ENCODE data around the gene OPCML. TPM values are rescaled to one million over a fixed set of nuclear protein-coding genes. Genes with fewer than 3 reads are reported as not detected.

OPCML gene
- total RNA-seq, 2 experiments from 2014 or later, result not detected

DNA sequence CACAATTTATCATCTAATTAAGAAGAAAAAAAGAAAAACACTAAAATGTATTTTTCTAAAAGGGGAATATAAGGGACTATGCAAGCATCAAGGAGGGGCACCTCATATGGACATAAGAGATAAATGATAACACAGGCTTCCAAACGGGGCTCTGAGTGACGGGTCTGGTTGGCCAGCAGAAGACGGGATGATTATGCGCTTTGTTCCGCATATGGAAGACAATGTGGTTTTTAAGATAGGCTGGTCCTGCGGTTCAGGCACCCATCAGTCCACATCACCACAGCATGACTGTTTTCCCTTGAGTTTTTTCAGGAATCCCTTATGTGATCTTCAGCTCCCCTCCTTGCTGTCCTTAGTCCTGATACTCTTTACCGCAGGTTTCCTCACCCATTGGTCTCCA is 404.6 kb downstream of the OPCML start:
- CTCF ChIA-PET, result no interaction called here
- peaks cover 1% of the 10 kb centered on the region for H3K27me3 Mint-ChIP-seq

DNA sequence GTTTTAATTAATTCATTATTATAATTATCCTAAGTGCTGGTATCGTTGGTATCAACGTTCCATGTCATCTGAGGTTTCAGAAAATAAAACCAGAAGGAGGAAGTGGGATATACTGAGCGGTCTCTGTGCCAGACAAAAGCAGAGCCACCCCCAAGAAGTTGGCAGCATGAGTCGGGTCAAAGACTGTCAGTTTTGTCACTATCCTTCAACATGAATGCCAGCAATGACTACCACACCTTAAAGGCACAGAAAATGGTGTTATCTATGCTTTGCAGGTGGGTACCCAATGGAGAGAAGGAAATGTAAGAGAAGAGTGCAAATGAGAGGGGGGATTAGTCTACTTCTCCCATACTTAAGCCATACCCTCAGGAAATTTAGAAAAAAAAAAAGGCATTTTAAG is 408.5 kb downstream of the OPCML start:
- ChIA-PET POLR2A (interaction anchor here (0.6 kb wide), 1 partner anchor 21 kb away, joined by 3 read pairs; no protein-coding TSS in a partner anchor), CTCF (no interaction called here)
- Mint-ChIP-seq H3K9me3 (no peaks in the 10 kb centered on the region), H3K4me1 (no peaks in the 10 kb centered on the region), H3K36me3 (ENCODE audit: low read depth) (no peaks in the 10 kb centered on the region), H3K4me3 (no peak overlapping the region), H3K27ac (no peak overlapping the region), H3K27me3 (no peaks in the 10 kb centered on the region)
- DNase-seq, result no peak

More for the DNA sequence above, 404.6 kb downstream of the OPCML start:
- no peak overlapping the region for H3K4me3 Mint-ChIP-seq
- H3K9me3 Mint-ChIP-seq, result no peaks in the 10 kb centered on the region
- no peak overlapping the region for H3K27ac Mint-ChIP-seq
- H3K36me3 Mint-ChIP-seq (ENCODE audit: low read depth), result no peaks in the 10 kb centered on the region
- POLR2A ChIA-PET, result no interaction called here
- no peak for DNase-seq
- H3K4me1 Mint-ChIP-seq, result no peaks in the 10 kb centered on the region

DNA sequence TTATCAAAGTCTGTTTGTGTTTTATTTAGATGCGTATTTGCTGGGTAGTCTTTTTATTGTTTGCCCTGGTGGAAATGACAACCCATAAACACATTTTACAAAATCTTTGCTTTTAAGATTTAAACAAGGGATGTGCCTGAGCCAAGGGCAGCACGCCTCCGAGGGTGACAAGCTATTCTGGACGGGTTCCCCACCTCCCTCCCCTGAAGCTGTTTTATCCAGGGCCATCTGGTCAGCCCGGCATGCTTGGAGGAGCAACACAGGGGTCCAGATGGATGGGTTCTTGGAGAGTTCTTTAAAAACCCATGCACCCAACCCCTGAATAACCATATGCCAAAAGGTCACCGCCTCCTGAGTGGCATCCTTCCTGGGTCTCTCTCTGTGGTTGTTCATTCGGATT is 408.9 kb downstream of the OPCML start:
- no peaks in the 10 kb centered on the region for H3K9me3 Mint-ChIP-seq
- H3K27ac Mint-ChIP-seq, result no peak overlapping the region
- no peaks in the 10 kb centered on the region for H3K27me3 Mint-ChIP-seq
- H3K4me1 Mint-ChIP-seq, result no peaks in the 10 kb centered on the region
- DNase-seq, result no peak
- POLR2A ChIA-PET, result no interaction called here
- no peaks in the 10 kb centered on the region for H3K36me3 Mint-ChIP-seq (ENCODE audit: low read depth)
- H3K4me3 Mint-ChIP-seq, result no peak overlapping the region
- CTCF ChIA-PET, result no interaction called here

GRCh38 chr11:133122256-133122655 is 410.0 kb downstream of the OPCML start:
- no peaks in the 10 kb centered on the region for H3K4me1 Mint-ChIP-seq
- no peak overlapping the region for H3K4me3 Mint-ChIP-seq
- CTCF ChIA-PET, result no interaction called here
- H3K27me3 Mint-ChIP-seq, result no peaks in the 10 kb centered on the region
- no peaks in the 10 kb centered on the region for H3K9me3 Mint-ChIP-seq
- POLR2A ChIA-PET, result no interaction called here
- no peaks in the 10 kb centered on the region for H3K36me3 Mint-ChIP-seq (ENCODE audit: low read depth)
- DNase-seq, result no peak
- no peak overlapping the region for H3K27ac Mint-ChIP-seq

- H3K9me3 Mint-ChIP-seq, result no peaks in the 10 kb centered on the region
- no peak for DNase-seq
- H3K36me3 Mint-ChIP-seq (ENCODE audit: low read depth), result no peaks in the 10 kb centered on the region
- CTCF ChIA-PET, result no interaction called here
- POLR2A ChIA-PET, result no interaction called here
- no peak overlapping the region for H3K27ac Mint-ChIP-seq
- no peak overlapping the region for H3K4me3 Mint-ChIP-seq
- no peaks in the 10 kb centered on the region for H3K4me1 Mint-ChIP-seq
- H3K27me3 Mint-ChIP-seq, result no peaks in the 10 kb centered on the region
Observed at GRCh38 chr11:133118563-133119268, 413.6 kb downstream of the OPCML start.

- Mint-ChIP-seq H3K27me3 (no peaks in the 10 kb centered on the region), H3K36me3 (ENCODE audit: low read depth) (no peaks in the 10 kb centered on the region), H3K4me1 (no peaks in the 10 kb centered on the region), H3K27ac (no peak overlapping the region), H3K9me3 (no peaks in the 10 kb centered on the region), H3K4me3 (no peak overlapping the region)
- ChIA-PET CTCF (no interaction called here), POLR2A (no interaction called here)
- DNase-seq, result no peak
Observed at GRCh38 chr11:133115099-133115498, 417.2 kb downstream of the OPCML start.

- no peaks in the 10 kb centered on the region for H3K9me3 Mint-ChIP-seq
- ChIA-PET POLR2A (no interaction called here), CTCF (no interaction called here)
- no peak overlapping the region for H3K4me3 Mint-ChIP-seq
- no peaks in the 10 kb centered on the region for H3K36me3 Mint-ChIP-seq (ENCODE audit: low read depth)
- DNase-seq, result no peak
- H3K27me3 Mint-ChIP-seq, result no peaks in the 10 kb centered on the region
- H3K4me1 Mint-ChIP-seq, result no peaks in the 10 kb centered on the region
- no peak overlapping the region for H3K27ac Mint-ChIP-seq
Observed at GRCh38 chr11:133107763-133108162, 424.5 kb downstream of the OPCML start.

- H3K4me1 Mint-ChIP-seq, result no peaks in the 10 kb centered on the region
- no peaks in the 10 kb centered on the region for H3K36me3 Mint-ChIP-seq (ENCODE audit: low read depth)
- no peak overlapping the region for H3K27ac Mint-ChIP-seq
- ChIA-PET POLR2A (no interaction called here), CTCF (no interaction called here)
- H3K9me3 Mint-ChIP-seq, result no peaks in the 10 kb centered on the region
- H3K27me3 Mint-ChIP-seq, result no peaks in the 10 kb centered on the region
- no peak overlapping the region for H3K4me3 Mint-ChIP-seq
- DNase-seq, result no peak
Observed at GRCh38 chr11:133107136-133107535, 425.2 kb downstream of the OPCML start.

DNA sequence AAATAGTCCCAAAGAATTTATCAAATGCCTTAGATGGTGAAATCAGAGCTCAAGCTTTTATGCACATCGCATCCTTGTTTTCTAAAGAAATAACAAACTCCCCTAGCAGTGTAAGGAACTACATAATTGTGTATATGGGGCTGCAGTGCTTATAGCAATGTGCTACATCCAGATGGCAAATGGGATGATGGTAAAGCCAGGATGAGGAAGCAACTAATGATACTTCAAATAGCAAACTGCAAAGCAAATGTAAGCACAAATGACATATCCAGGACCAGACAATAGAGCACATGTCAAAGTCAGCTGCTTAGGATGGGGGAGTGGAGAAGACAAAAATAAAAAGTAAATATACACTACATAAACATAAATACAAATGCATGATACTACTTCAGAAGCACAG is 425.9 kb downstream of the OPCML start:
- Mint-ChIP-seq H3K27me3 (no peaks in the 10 kb centered on the region), H3K27ac (no peak overlapping the region), H3K9me3 (no peaks in the 10 kb centered on the region), H3K4me3 (no peak overlapping the region), H3K4me1 (no peaks in the 10 kb centered on the region), H3K36me3 (ENCODE audit: low read depth) (no peaks in the 10 kb centered on the region)
- POLR2A ChIA-PET, result no interaction called here
- no peak for DNase-seq
- CTCF ChIA-PET, result no interaction called here

DNA sequence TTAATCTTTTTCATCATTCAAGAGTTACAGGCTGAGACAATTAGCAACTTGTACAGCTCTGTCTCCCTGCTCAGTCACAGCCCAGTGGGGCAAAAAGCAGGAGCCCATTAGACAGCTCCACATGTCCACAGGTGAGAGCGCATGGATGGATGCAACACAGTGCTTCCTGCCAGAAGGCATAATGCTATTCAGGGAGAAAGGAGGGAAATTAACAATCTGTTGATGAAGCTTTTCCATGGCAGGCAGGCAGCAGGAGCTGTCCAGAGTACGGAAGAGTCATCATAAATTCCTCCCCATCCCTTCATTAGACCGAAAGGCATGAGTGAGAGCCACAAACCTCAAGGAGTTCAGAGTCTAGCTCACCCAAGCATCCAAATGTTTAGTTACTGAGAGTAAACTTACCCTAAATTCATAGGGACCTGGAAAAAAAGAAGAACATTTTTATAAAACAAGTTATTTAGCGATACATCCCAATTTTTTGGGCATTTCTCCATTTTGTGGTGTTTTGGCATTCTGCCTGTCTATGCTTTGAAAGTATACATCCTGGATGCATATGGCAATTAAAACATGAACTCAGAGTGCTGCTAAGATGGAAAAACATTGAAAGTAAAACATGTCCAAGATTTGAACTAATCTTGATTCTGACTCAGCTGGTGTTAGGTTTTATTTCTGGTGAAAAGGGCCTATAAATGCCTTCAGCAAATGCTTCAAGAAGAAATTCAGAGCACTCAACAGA is 428.1 kb downstream of the OPCML start:
- no peak overlapping the region for H3K4me3 Mint-ChIP-seq
- DNase-seq, result no peak
- no peaks in the 10 kb centered on the region for H3K27me3 Mint-ChIP-seq
- POLR2A ChIA-PET, result no interaction called here
- H3K27ac Mint-ChIP-seq, result no peak overlapping the region
- H3K9me3 Mint-ChIP-seq, result no peaks in the 10 kb centered on the region
- no peaks in the 10 kb centered on the region for H3K36me3 Mint-ChIP-seq (ENCODE audit: low read depth)
- CTCF ChIA-PET, result no interaction called here
- H3K4me1 Mint-ChIP-seq, result no peaks in the 10 kb centered on the region

GRCh38 chr11:133096981-133097380 is 435.3 kb downstream of the OPCML start:
- H3K4me3 Mint-ChIP-seq, result no peak overlapping the region
- no peaks in the 10 kb centered on the region for H3K9me3 Mint-ChIP-seq
- no peaks in the 10 kb centered on the region for H3K36me3 Mint-ChIP-seq (ENCODE audit: low read depth)
- no peaks in the 10 kb centered on the region for H3K4me1 Mint-ChIP-seq
- POLR2A ChIA-PET, result no interaction called here
- no peaks in the 10 kb centered on the region for H3K27me3 Mint-ChIP-seq
- CTCF ChIA-PET, result interaction anchor here (0.5 kb wide), 1 partner anchor 17 kb away, joined by 3 read pairs; no protein-coding TSS in a partner anchor
- no peak overlapping the region for H3K27ac Mint-ChIP-seq
- no peak for DNase-seq

DNA sequence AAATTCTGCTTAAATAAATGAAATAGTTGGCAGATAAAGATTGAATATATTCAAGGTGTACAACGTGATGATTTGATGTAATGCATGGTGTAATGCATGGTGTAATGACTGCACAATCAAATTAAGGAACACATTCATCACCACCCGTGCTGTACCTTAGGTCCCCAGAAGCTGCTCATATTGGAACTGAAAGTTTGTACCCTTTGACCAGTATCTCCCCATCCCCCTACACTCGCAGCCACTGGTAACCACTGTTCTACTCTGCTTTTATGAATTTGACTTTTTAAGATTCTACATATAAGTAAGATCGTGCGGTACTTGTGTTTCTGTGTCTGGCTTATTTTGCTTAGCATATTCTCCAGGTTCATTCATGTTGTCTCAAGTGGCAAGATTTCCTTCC is 445.8 kb downstream of the OPCML start:
- Mint-ChIP-seq H3K27ac (no peak overlapping the region), H3K36me3 (ENCODE audit: low read depth) (no peaks in the 10 kb centered on the region), H3K4me1 (no peaks in the 10 kb centered on the region), H3K4me3 (no peak overlapping the region), H3K27me3 (peaks cover 17% of the 10 kb centered on the region), H3K9me3 (no peaks in the 10 kb centered on the region)
- DNase-seq, result no peak
- ChIA-PET CTCF (no interaction called here), POLR2A (no interaction called here)

GRCh38 chr11:133082841-133083488 is 449.3 kb downstream of the OPCML start:
- ChIA-PET POLR2A (no interaction called here), CTCF (no interaction called here)
- Mint-ChIP-seq H3K27ac (no peak overlapping the region), H3K36me3 (ENCODE audit: low read depth) (no peaks in the 10 kb centered on the region), H3K27me3 (peaks cover 17% of the 10 kb centered on the region), H3K9me3 (no peaks in the 10 kb centered on the region), H3K4me1 (no peaks in the 10 kb centered on the region), H3K4me3 (peak overlapping the region; percentile 24)
- DNase-seq, result peak; percentile 75

DNA sequence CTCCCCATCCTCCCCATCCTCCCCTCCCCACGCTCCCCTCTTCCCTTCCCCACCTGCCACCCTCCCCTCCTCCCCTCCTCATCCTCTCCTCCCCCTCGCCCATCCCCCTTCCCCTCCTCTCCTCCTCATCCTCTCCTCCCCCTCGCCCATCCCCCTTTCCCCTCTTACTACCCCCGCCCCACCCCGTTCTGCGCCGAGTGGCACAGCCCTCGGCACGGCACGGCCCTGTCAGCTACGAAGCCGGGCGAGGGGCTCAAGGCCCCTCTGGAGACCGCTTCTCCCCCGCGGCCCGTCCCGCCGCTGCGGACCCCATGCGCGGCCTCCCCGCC is 449.9 kb downstream of the OPCML start:
- CTCF ChIA-PET, result no interaction called here
- Mint-ChIP-seq H3K4me3 (no peak overlapping the region), H3K9me3 (no peaks in the 10 kb centered on the region), H3K36me3 (ENCODE audit: low read depth) (no peaks in the 10 kb centered on the region), H3K27ac (no peak overlapping the region), H3K4me1 (no peaks in the 10 kb centered on the region), H3K27me3 (peaks cover 17% of the 10 kb centered on the region)
- POLR2A ChIA-PET, result no interaction called here
- DNase-seq, result no peak

All from activated CD4-positive, alpha-beta memory T cell treated with anti-CD3 and anti-CD28 coated beads, Interleukin-2, amount 10 ng/mL, durations not matched to agents 7 days and 5 days (primary cell).